Neural progenitor cell (in vitro differentiated cells): ENCODE data around the gene ADCY4. TPM values are rescaled to one million over a fixed set of nuclear protein-coding genes. Genes with fewer than 3 reads are reported as not detected.

Experiments
- DNase-seq: peaks from one replicate; pipeline ENCODE4 v3.0.0-alpha.2; 2016; ENCODE audit warnings: low spot score
- H2AFZ ChIP-seq: fragments of 200-600 bp; sonication (generic); replicated peaks from 2 replicates; pipeline ENCODE4 v1.6.1; 2016; ENCODE audit warnings: antibody characterized with exemption
- H3F3A ChIP-seq: fragments of 200-600 bp; sonication (generic); 2 replicates; pipeline ENCODE4 v1.6.1; 2016; ENCODE audit warnings: antibody characterized with exemption, low read depth
- H3K27ac ChIP-seq: fragments of 200-600 bp; sonication (generic); 2 replicates; pipeline ENCODE4 v1.5.1; 2016; ENCODE audit warnings: mild to moderate bottlenecking
- H3K27me3 ChIP-seq: fragments of 200-600 bp; sonication (generic); 2 replicates; pipeline ENCODE4 v1.6.1; 2016; ENCODE audit warnings: mild to moderate bottlenecking, moderate library complexity
- H3K36me3 ChIP-seq: fragments of 200-600 bp; sonication (generic); 2 replicates; pipeline ENCODE4 v1.5.1; 2016
- H3K4me1 ChIP-seq: fragments of 200-600 bp; sonication (generic); 2 replicates; pipeline ENCODE4 v1.6.1; 2016; ENCODE audit warnings: mixed run types
- H3K4me2 ChIP-seq: fragments of 200-600 bp; sonication (generic); 2 replicates; pipeline ENCODE4 v1.6.1; 2016
- H3K4me3 ChIP-seq: fragments of 200-600 bp; sonication (generic); 2 replicates; pipeline ENCODE4 v1.5.1; 2016
- H3K79me2 ChIP-seq: fragments of 200-600 bp; sonication (generic); 2 replicates; pipeline ENCODE4 v1.6.1; 2016; ENCODE audit warnings: low read depth
- H3K9ac ChIP-seq: fragments of 200-600 bp; sonication (generic); 2 replicates; pipeline ENCODE4 v1.6.1; 2016
- H3K9me3 ChIP-seq: fragments of 200-600 bp; sonication (generic); 2 replicates; pipeline ENCODE4 v1.5.1; 2016; ENCODE audit warnings: low read depth
- H4K20me1 ChIP-seq: fragments of 200-600 bp; sonication (generic); 2 replicates; pipeline ENCODE4 v1.6.1; 2016; ENCODE audit warnings: low read depth
- H3K27ac Mint-ChIP-seq: 3 replicates; pipeline ENCODE4 v1.8.0; 2021; ENCODE audit warnings: mixed read lengths
- H3K27me3 Mint-ChIP-seq: 2 replicates; pipeline ENCODE4 v1.8.0; 2022; ENCODE audit warnings: low read depth, mild to moderate bottlenecking, inconsistent platforms, moderate library complexity, mixed read lengths; ENCODE audit not compliant: insufficient read depth
- H3K36me3 Mint-ChIP-seq: 3 replicates; pipeline ENCODE4 v1.8.0; 2021; ENCODE audit warnings: mixed read lengths
- H3K4me1 Mint-ChIP-seq: 3 replicates; pipeline ENCODE4 v1.8.0; 2021; ENCODE audit warnings: mixed read lengths
- H3K4me3 Mint-ChIP-seq: 3 replicates; pipeline ENCODE4 v1.8.0; 2021; ENCODE audit warnings: mild to moderate bottlenecking, moderate library complexity, mixed read lengths
- H3K9me3 Mint-ChIP-seq: 3 replicates; pipeline ENCODE4 v1.8.0; 2020; ENCODE audit warnings: mixed read lengths
- CTCF ChIP-seq: fragments of 200-600 bp; sonication (generic); IDR thresholded peaks from 2 replicates; pipeline ENCODE4 v1.5.1; 2017; ENCODE audit warnings: antibody characterized with exemption, mild to moderate bottlenecking
- EZH2 ChIP-seq: fragments of 200-600 bp; sonication (generic); IDR thresholded peaks from 2 replicates; pipeline ENCODE4 v1.6.1; 2017; ENCODE audit warnings: antibody characterized with exemption, mild to moderate bottlenecking, moderate library complexity
- EZH2phosphoT487 ChIP-seq: fragments of 200-600 bp; sonication (generic); IDR thresholded peaks from 2 replicates; pipeline ENCODE4 v1.6.1; 2017; ENCODE audit warnings: antibody characterized with exemption
- total RNA-seq: library from RNA; depleted of rRNA; stranded (reverse); fragments of >200 nt; gene quantifications from 2 replicates; pipeline ENCODE4 v1.2.3, GENCODE V29; 2015; ENCODE audit warnings: low replicate concordance

ADCY4 gene
- total RNA-seq, 1 donor from 2014 or later, result not detected

GRCh38 chr14:24271134-24271833 is 63.6 kb downstream of the ADCY4 start, which contains the start of gene RABGGTA:
Gene RABGGTA, minus strand, starts transcription at chr14:24271597. Its CDS starts 482 bp downstream, at chr14:24271115.
- Mint-ChIP-seq H3K27ac (peak within 1 kb of the TSS; percentile 90), H3K36me3 (peaks cover 2% of the 10 kb centered on the region), H3K9me3 (no peaks in the 10 kb centered on the region), H3K4me3 (peak within 1 kb of the TSS; percentile 91), H3K27me3 (peaks cover 8% of the 10 kb centered on the region), H3K4me1 (peaks cover 15% of the 10 kb centered on the region)
- H3K36me3 ChIP-seq, result no peaks in the 10 kb centered on the region
- TF ChIP-seq EZH2 (no peak), CTCF (peak; percentile 78)
- H3K4me3 ChIP-seq, result peak within 1 kb of the TSS; percentile 86
- H3K9me3 ChIP-seq, result no peaks in the 10 kb centered on the region
- H4K20me1 ChIP-seq, result no peaks in the 10 kb centered on the region
- H3K79me2 ChIP-seq, result peaks cover 8% of the 10 kb centered on the region
- no peaks in the 10 kb centered on the region for H3K27me3 ChIP-seq
- peak within 1 kb of the TSS; percentile 79 for H3K27ac ChIP-seq
- peaks cover 6% of the 10 kb centered on the region for H3K4me1 ChIP-seq
- peaks cover 10% of the 10 kb centered on the region for H3F3A ChIP-seq
- H2AFZ ChIP-seq, result peak within 1 kb of the TSS; percentile 91
- H3K4me2 ChIP-seq, result peak within 1 kb of the TSS; percentile 82
- DNase-seq, result peak; percentile 96
- peak within 1 kb of the TSS; percentile 68 for H3K9ac ChIP-seq

DNA sequence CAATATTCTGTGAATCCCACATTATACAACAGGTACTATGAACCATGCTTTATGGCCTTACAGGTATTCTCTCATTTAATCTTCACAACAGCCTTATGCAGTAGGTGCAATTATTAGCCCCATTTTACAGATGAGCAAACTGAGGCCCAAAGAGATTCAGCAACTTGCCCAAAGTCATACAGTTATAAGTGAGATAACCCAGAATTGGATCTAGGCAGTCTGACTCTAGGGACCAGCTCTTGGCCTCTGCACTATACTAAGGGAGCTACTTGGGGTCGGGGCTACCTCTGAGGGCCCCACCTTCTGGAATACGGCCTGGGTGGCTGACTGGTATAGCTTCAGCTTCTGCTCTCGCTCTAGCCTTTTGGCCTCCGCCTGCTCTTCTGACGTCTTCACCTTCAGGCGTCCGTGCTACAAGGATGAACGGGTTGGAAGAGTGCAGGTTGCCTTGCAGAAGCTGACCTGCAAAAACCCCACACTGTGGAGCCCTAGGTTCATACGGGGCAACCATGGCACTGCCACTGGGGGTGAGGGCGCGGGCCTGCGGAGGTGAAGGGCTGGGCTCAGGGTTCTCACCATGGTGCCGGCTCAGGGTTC is 64.2 kb downstream of the ADCY4 start:
- no peak for DNase-seq
- Histone ChIP-seq H3K27ac (no peak overlapping the region), H2AFZ (peak overlapping the region; percentile 91), H3K4me3 (peak overlapping the region; percentile 86), H3K9ac (peak overlapping the region; percentile 68), H3F3A (peaks cover 10% of the 10 kb centered on the region), H3K4me2 (peak overlapping the region; percentile 82), H3K9me3 (no peaks in the 10 kb centered on the region), H3K4me1 (peaks cover 6% of the 10 kb centered on the region), H3K79me2 (peaks cover 8% of the 10 kb centered on the region), H3K36me3 (no peaks in the 10 kb centered on the region), H3K27me3 (no peaks in the 10 kb centered on the region), H4K20me1 (no peaks in the 10 kb centered on the region)
- Mint-ChIP-seq H3K27me3 (peaks cover 8% of the 10 kb centered on the region), H3K4me1 (peaks cover 15% of the 10 kb centered on the region), H3K4me3 (peak overlapping the region; percentile 91), H3K27ac (peak overlapping the region; percentile 90), H3K9me3 (no peaks in the 10 kb centered on the region), H3K36me3 (peaks cover 2% of the 10 kb centered on the region)
- TF ChIP-seq EZH2 (no peak), CTCF (no peak), EZH2phosphoT487 (no peak)

DNA sequence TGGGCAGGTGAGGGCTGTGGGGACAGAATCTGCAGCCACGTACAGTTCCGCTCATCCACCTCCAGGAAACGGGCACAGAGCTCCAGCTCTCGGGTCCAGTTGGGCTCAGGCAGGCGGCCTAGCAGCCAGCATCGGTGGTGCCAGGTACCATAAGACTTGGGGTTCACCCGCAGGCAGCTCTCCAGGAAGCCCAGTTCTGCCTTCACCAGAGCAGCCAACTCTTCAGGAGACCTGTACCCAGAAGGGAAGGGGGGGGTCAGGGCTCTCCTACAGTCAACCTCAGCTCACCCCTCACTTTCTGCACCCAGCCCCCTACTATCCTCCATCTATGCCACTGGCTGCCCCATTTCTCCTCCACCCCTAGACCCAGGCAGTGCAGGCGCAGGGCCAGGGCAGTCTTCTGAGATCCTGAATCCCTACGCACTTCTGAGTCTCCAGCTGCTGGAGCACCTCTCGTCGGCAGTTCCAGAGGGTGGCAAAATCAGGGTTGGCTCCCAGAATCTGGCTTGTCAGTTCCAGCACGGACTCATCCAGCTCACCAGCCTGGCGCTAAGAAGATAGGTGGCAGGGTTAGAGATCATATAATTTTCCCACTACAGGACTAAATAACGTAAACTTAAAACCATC is 64.8 kb downstream of the ADCY4 start:
- Mint-ChIP-seq H3K27me3 (peaks cover 8% of the 10 kb centered on the region), H3K27ac (no peak overlapping the region), H3K4me1 (peaks cover 15% of the 10 kb centered on the region), H3K36me3 (peaks cover 2% of the 10 kb centered on the region), H3K4me3 (peak overlapping the region; percentile 91), H3K9me3 (no peaks in the 10 kb centered on the region)
- DNase-seq, result no peak
- peaks cover 10% of the 10 kb centered on the region for H3F3A ChIP-seq
- no peak overlapping the region for H3K4me2 ChIP-seq
- peaks cover 6% of the 10 kb centered on the region for H3K4me1 ChIP-seq
- no peaks in the 10 kb centered on the region for H4K20me1 ChIP-seq
- no peaks in the 10 kb centered on the region for H3K27me3 ChIP-seq
- H3K36me3 ChIP-seq, result no peaks in the 10 kb centered on the region
- no peak overlapping the region for H3K27ac ChIP-seq
- H3K9ac ChIP-seq, result no peak overlapping the region
- H3K79me2 ChIP-seq, result peaks cover 8% of the 10 kb centered on the region
- no peak overlapping the region for H3K4me3 ChIP-seq
- no peaks in the 10 kb centered on the region for H3K9me3 ChIP-seq
- H2AFZ ChIP-seq, result no peak overlapping the region
- TF ChIP-seq CTCF, result no peak
